Erythroblast (primary cell): Measurements from ENCODE around the gene RAPH1.

Experiments used
- GATA1 ChIP-seq: IDR thresholded peaks from 2 replicates; pipeline ENCODE4 v1.6.1; 2011; ENCODE audit warnings: low read depth, mild to moderate bottlenecking, control low read depth, low read length, moderate library complexity
- POLR2A ChIP-seq: IDR thresholded peaks from 2 replicates; pipeline ENCODE4 v1.6.1; 2011; ENCODE audit warnings: mild to moderate bottlenecking, low read length

- no peak for TF ChIP-seq POLR2A
- TF ChIP-seq GATA1, result no peak
Measured at GRCh38 chr2:203469546-203469945, 65.6 kb downstream of the RAPH1 start.
